Measurements from ENCODE around the gene GPR21. TPM values are rescaled to one million over a fixed set of nuclear protein-coding genes. Genes with fewer than 3 reads are reported as not detected.

Gene GPR21
- not detected in 2 replicates for total RNA-seq

GRCh38 chr9:123033352-123033751 lies at the start of gene GPR21:
Gene GPR21 (plus strand): TSS chr9:123033667. CDS start chr9:123034567, 900 bp downstream.

Other genes starting within 250 kb of the GPR21 start
- not detected in 2 replicates for gene OR5C1, start 244.7 kb upstream of the GPR21 start, total RNA-seq
- gene OR1K1, start 233.5 kb upstream of the GPR21 start, total RNA-seq = not detected in 2 replicates
- 10.0 and 10.1 TPM in 2 replicates for gene PDCL, start 205.1 kb upstream of the GPR21 start, total RNA-seq
- gene RC3H2, start 128.3 kb upstream of the GPR21 start, total RNA-seq = 29.3 and 43.4 TPM in 2 replicates
- 4.2 TPM in 2 replicates for gene ZBTB6, start 120.3 kb upstream of the GPR21 start, total RNA-seq
- gene ZBTB26, start 102.2 kb upstream of the GPR21 start, total RNA-seq = 2.3 and 3.8 TPM in 2 replicates
- gene RABGAP1, start 92.6 kb upstream of the GPR21 start, total RNA-seq = 5.7 and 11.5 TPM in 2 replicates
- gene STRBP, start 234.9 kb downstream of the GPR21 start, total RNA-seq = 7.9 and 9.8 TPM in 2 replicates